Spleen (tissue), 11 donors: Measurements from ENCODE around the gene DUSP28. TPM values are rescaled to one million over a fixed set of nuclear protein-coding genes. Genes with fewer than 3 reads are reported as not detected.
A peak's percentile ranks its signal among the peaks of the same experiment; 100 is the strongest.
"Not testable (repeated sequence)": the region's sequence is repeated elsewhere in the genome, so short reads cannot be mapped to it uniquely, and the experiment has no call there.

Experiments
- DNase-seq: peaks from one replicate; pipeline ENCODE4 v3.0.0-alpha.2; 2020
- H3K27ac ChIP-seq, 8 donors: fragments of 200-600 bp; sonication (generic) in 7 of 8; 1 replicate in 4 of 8; 2 replicates in 4 of 8; pipeline versions ENCODE4 v1.5.0 to v1.8.0; 2016 to 2021; ENCODE audit warnings: inconsistent platforms in 4 of 8, mild to moderate bottlenecking in 4 of 8, moderate library complexity in 1 of 8
- H3K27me3 ChIP-seq, 7 donors: fragments of 200-600 bp; sonication (generic) in 6 of 7; replicated peaks in 1 of 7; 1 replicate in 4 of 7; 2 replicates in 3 of 7; pipeline versions ENCODE4 v1.5.0 to v1.8.0; 2016 to 2021; ENCODE audit warnings: inconsistent platforms in 3 of 7, mild to moderate bottlenecking in 1 of 7
- H3K36me3 ChIP-seq, 6 donors: fragments of 200-600 bp; sonication (generic) in 5 of 6; 1 replicate in 4 of 6; 2 replicates in 2 of 6; pipeline versions ENCODE4 v1.5.0 to v1.8.0; 2016 to 2021; ENCODE audit warnings: inconsistent platforms in 2 of 6
- H3K4me1 ChIP-seq, 6 donors: fragments of 200-600 bp; sonication (generic) in 5 of 6; 1 replicate in 3 of 6; 2 replicates in 3 of 6; pipeline versions ENCODE4 v1.5.0 to v1.8.0; 2016 to 2021; ENCODE audit warnings: inconsistent platforms in 3 of 6
- H3K4me3 ChIP-seq, 8 donors: fragments of 200-600 bp; sonication (generic) in 7 of 8; 1 replicate in 4 of 8; 2 replicates in 4 of 8; pipeline versions ENCODE4 v1.5.0 to v1.8.0; 2016 to 2021; ENCODE audit warnings: inconsistent platforms in 4 of 8, mild to moderate bottlenecking in 4 of 8, moderate library complexity in 2 of 8
- H3K9me3 ChIP-seq, 8 donors: fragments of 200-600 bp; sonication (generic) in 7 of 8; 1 replicate in 4 of 8; 2 replicates in 4 of 8; pipeline versions ENCODE4 v1.5.0 to v1.8.0; 2016 to 2021; ENCODE audit warnings: inconsistent platforms in 4 of 8
- CTCF ChIP-seq, 11 experiments: fragments of 200-600 bp in 7 of 11; fragments of 450-650 bp in 4 of 11; sonication (generic) in 4 of 11; IDR thresholded peaks in 8 of 11; conservative IDR thresholded peaks in 3 of 11; 1 replicate in 7 of 11; 2 replicates in 4 of 11; pipeline versions ENCODE4 v1.4.0 to v1.8.0; 2016 to 2021; ENCODE audit warnings: antibody characterized with exemption in 11 of 11, inconsistent platforms in 4 of 11, mild to moderate bottlenecking in 1 of 11
- POLR2A ChIP-seq, 3 donors: fragments of 450-650 bp; IDR thresholded peaks; one replicate each; pipeline ENCODE4 v1.5.1; 2017; ENCODE audit warnings: antibody characterized with exemption in 3 of 3, mild to moderate bottlenecking in 1 of 3
- POLR2AphosphoS5 ChIP-seq, 3 donors: sonication (generic); formaldehyde crosslinking; IDR thresholded peaks; one replicate each; pipeline ENCODE4 v1.5.1; 2017; ENCODE audit warnings: antibody characterized with exemption in 3 of 3
- WGBS, 5 donors: extraction: QIAGEN DNeasy Blood & Tissue Kit in 3 of 5; methylation state at CpG; one replicate each; pipeline versions ENCODE4 v1.1.5 to v1.1.7; 2013 to 2018; 5-methylcytosine and 5-hydroxymethylcytosine counted together
- intact Hi-C: fragments of 100-400 bp; cut with DNase I; formaldehyde crosslinking; loops from one replicate; pipeline ENCODE4 v1.15.0; 2023; ENCODE audit warnings: low total_unique reads
- polyA plus RNA-seq, 3 donors: library from polyadenylated mRNA; stranded (reverse); fragments of 200-250 nt; gene quantifications; one replicate each; pipeline ENCODE4 v1.2.1, GENCODE V29; 2013
- total RNA-seq, 7 donors: library from RNA; depleted of rRNA in 3 of 7; stranded (reverse); fragments of >200 nt in 3 of 7; fragmentation: NEBNext Ultra II Directional in 4 of 7; extraction: Animal tissue kit (Norgen Biotek cat#: 25700) in 4 of 7; gene quantifications; one replicate each; pipeline versions ENCODE4 v1.1.0 to v1.2.1, GENCODE V29; 2016 to 2021
- donor health status: healthy with polysubstance abuse.
- donor health status: DM: no; HTN: no; CAD: no; lungs with moderate emphysema.
- donor health status: DM: no; HTN: no; CAD: no.
- donor health status: Bipolar disorder and iron deficiency.
- donor health status: healthy.
- donor health status: DM: no; HTN: no; CAD: no.
- donor health status: DM: yes; HTN: yes; CAD: no.

DUSP28 gene
- total and polyA plus RNA-seq, 10 donors: 5.9 to 13.6 (median 7.2) TPM

DNA sequence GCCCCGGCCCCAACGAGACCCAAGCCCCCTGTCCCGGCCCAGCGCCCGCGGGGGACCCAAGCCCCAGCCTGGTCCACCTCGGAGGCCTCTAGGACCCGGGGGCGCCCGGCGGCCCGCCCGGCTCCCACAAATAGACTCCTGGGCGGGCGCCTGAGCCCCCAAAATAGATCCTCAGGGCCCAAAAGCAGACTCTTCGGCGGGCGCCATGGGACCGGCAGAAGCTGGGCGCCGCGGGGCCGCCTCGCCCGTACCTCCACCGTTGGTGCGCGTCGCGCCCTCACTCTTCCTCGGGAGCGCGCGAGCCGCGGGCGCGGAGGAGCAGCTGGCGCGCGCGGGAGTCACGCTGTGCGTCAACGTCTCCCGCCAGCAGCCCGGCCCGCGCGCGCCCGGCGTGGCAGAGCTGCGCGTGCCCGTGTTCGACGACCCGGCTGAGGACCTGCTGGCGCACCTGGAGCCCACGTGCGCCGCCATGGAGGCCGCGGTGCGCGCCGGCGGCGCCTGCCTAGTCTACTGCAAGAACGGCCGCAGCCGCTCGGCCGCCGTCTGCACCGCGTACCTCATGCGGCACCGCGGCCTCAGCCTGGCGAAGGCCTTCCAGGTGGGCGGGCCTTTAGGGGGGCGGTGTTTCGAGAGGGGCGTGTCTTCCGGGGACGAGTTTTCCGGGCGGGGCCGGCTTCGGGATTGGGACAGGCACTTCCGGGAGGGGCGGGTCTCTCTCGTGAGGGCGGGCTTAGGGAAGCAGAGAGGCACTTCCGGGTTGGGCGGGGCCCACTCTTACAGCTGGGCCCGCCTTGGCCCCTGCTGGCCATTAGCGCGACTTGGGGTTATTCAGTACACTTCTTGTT is 545 bp downstream of the DUSP28 start:
- Histone ChIP-seq H3K9me3 (no peaks in the 10 kb centered on the region), H3K4me3 (peak overlapping the region; percentile 69 to 86 (median 80)), H3K36me3 (peaks cover 0 to 25% (median 0%) of the 10 kb centered on the region in 6 donors), H3K27ac (peak overlapping the region; percentile 97 to 100 (median 100)), H3K27me3 (peaks cover 0 to 7% (median 0%) of the 10 kb centered on the region in 7 donors), H3K4me1 (peaks cover 55 to 91% (median 83%) of the 10 kb centered on the region in 6 donors)
- intact Hi-C loops: no loop called here
- DNase-seq: peak; percentile 100
- TF ChIP-seq CTCF (IDR thresholded peaks at IDR 0.05 in 8 of 11, conservative IDR thresholded peaks at IDR 0.05 in 3 of 11) (peak in 10 of 11 experiments; percentile 1 to 75 (median 56)), POLR2A (IDR thresholded peaks at IDR 0.05) (peak in 2 of 3 donors; percentile 29 to 91), POLR2AphosphoS5 (IDR thresholded peaks at IDR 0.05) (peak; percentile 96 to 98 (median 96))
- 0% methylated on average over 35 to 101 of the region's 101 CpGs for WGBS, 5 donors

- Histone ChIP-seq H3K27me3 (peaks cover 0 to 7% (median 0%) of the 10 kb centered on the region in 7 donors), H3K4me3 (peak overlapping the region in 7 of 8 donors; percentile 69 to 86 (median 82)), H3K9me3 (no peaks in the 10 kb centered on the region), H3K4me1 (peaks cover 61 to 93% (median 89%) of the 10 kb centered on the region in 6 donors), H3K27ac (peak overlapping the region; percentile 71 to 100 (median 100)), H3K36me3 (peaks cover 0 to 18% (median 0%) of the 10 kb centered on the region in 6 donors)
- WGBS, 5 donors: 11 to 21% (median 16%) methylated on average over 12 to 14 of the region's 14 CpGs
- DNase-seq: no peak
- TF ChIP-seq CTCF (IDR thresholded peaks at IDR 0.05 in 8 of 11, conservative IDR thresholded peaks at IDR 0.05 in 3 of 11) (peak in 2 of 11 experiments; percentile 5 to 26), POLR2AphosphoS5 (IDR thresholded peaks at IDR 0.05) (no peak), POLR2A (IDR thresholded peaks at IDR 0.05) (peak in 1 of 3 donors; percentile 5)
- intact Hi-C loops: no loop called here
These were observed 1.3 kb downstream of the DUSP28 start for GRCh38 chr2:240561325-240561971.

DNA sequence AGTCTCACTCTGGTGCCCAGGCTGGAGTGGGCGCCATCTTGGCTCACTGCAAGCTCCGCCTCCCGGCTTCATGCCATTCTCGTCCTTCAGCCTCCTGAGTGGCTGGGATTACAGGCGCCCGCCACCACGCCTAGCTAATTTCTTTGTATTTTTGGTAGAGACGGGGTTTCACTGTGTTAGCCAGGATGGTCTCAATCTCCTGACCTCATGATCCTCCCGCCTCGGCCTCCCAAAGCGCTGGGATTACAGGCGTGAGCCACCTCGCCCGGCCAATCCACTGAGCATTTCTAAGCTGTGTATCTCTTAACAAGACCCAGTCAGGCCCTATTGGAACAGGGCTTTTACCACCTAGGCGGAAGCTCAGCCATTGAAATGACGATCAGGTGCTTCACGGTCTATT is 3.1 kb downstream of the DUSP28 start:
- WGBS, 5 donors: 95 to 99% (median 98%) methylated on average over 17 of the region's 17 CpGs
- Histone ChIP-seq H3K4me1 (peaks cover 61 to 92% (median 89%) of the 10 kb centered on the region in 6 donors), H3K27ac (peak overlapping the region in 5 of 8 donors; percentile 97 to 100 (median 100)), H3K36me3 (peaks cover 0 to 17% (median 0%) of the 10 kb centered on the region in 6 donors)
- H3K27me3 ChIP-seq, intact Hi-C loops, H3K9me3 ChIP-seq, H3K4me3 ChIP-seq: not testable (repeated sequence)
- DNase-seq: peak; percentile 76

- WGBS, 5 donors: 93 to 95% (median 94%) methylated on average over 12 of the region's 12 CpGs
- peak; percentile 76 for DNase-seq
- Histone ChIP-seq H3K9me3 (no peaks in the 10 kb centered on the region), H3K4me3 (peak overlapping the region in 1 of 8 donors; percentile 78), H3K36me3 (peaks cover 0 to 10% (median 0%) of the 10 kb centered on the region in 6 donors), H3K27ac (peak overlapping the region; percentile 93 to 100 (median 96)), H3K27me3 (no peaks in the 10 kb centered on the region), H3K4me1 (peaks cover 54 to 86% (median 82%) of the 10 kb centered on the region in 6 donors)
- intact Hi-C loops: no loop called here
- no peak for TF ChIP-seq POLR2A (IDR thresholded peaks at IDR 0.05)
- no peak for TF ChIP-seq POLR2AphosphoS5 (IDR thresholded peaks at IDR 0.05)
- TF ChIP-seq CTCF (IDR thresholded peaks at IDR 0.05 in 8 of 11, conservative IDR thresholded peaks at IDR 0.05 in 3 of 11): no peak
These were observed 3.9 kb downstream of the DUSP28 start for GRCh38 chr2:240563951-240564560.
